CD4-positive, alpha-beta T cell (primary cell): ENCODE results near the gene PRTG. TPM values are rescaled to one million over a fixed set of nuclear protein-coding genes. Genes with fewer than 3 reads are reported as not detected.

Experiments used
- ATAC-seq: fragments of 200-7000 bp; cut with Tn5 transposase; one replicate; pipeline ENCODE4 v1.10.0; 2022; ENCODE audit warnings: mild to moderate bottlenecking; ENCODE audit not compliant: poor library complexity
- CTCF ChIA-PET: fragments of 350-600 bp; sonication (Branson Sonifier 250); formaldehyde crosslinking; loops from one replicate; lab custom pipeline; 2021; ENCODE audit warnings: antibody characterized with exemption, inconsistent platforms; lab: Charles Lee
- POLR2A ChIA-PET: fragments of 350-600 bp; sonication (Branson Sonifier 250); formaldehyde crosslinking; loops from one replicate; lab custom pipeline; 2021; ENCODE audit warnings: antibody characterized with exemption, inconsistent platforms; lab: Charles Lee
- DNase-seq, 14 experiments: peaks; one replicate each; pipeline ENCODE4 v3.0.0-alpha.2; 2013 to 2020; ENCODE audit warnings: mixed read lengths in 2 of 14
- H3K27ac ChIP-seq, 2 donors: one replicate each; pipeline versions ENCODE4 v1.5.1 to v1.7.0; 2013; ENCODE audit warnings: low read length in 2 of 2, low read depth in 1 of 2, mild to moderate bottlenecking in 1 of 2
- H3K27me3 ChIP-seq, 2 experiments: 1 replicate in 1 of 2; 2 replicates in 1 of 2; pipeline versions ENCODE4 v1.6.1 to v1.7.0; 2013; ENCODE audit warnings: low read length in 2 of 2, control low read depth in 1 of 2, mild to moderate bottlenecking in 1 of 2, moderate library complexity in 1 of 2; ENCODE audit not compliant: insufficient read depth in 2 of 2, control insufficient read depth in 1 of 2
- H3K36me3 ChIP-seq: one replicate; pipeline ENCODE4 v1.6.1; 2013; ENCODE audit warnings: low read length, control low read depth; ENCODE audit not compliant: insufficient read depth
- H3K4me1 ChIP-seq: one replicate; pipeline ENCODE4 v1.6.1; 2013; ENCODE audit warnings: low read length, control low read depth; ENCODE audit not compliant: insufficient read depth
- H3K4me3 ChIP-seq: one replicate; pipeline ENCODE4 v1.5.1; 2013; ENCODE audit warnings: mild to moderate bottlenecking, low read length, moderate library complexity
- H3K9me3 ChIP-seq, 2 experiments: 1 replicate in 1 of 2; 2 replicates in 1 of 2; pipeline versions ENCODE4 v1.6.1 to v1.7.0; 2013; ENCODE audit warnings: low read length in 2 of 2, mild to moderate bottlenecking in 2 of 2, control low read depth in 1 of 2, moderate library complexity in 1 of 2; ENCODE audit not compliant: control insufficient read depth in 1 of 2, insufficient read depth in 1 of 2
- H3K27ac Mint-ChIP-seq: one replicate; pipeline ENCODE4 v1.8.0; 2020; ENCODE audit warnings: mixed read lengths
- H3K27me3 Mint-ChIP-seq: one replicate; pipeline ENCODE4 v1.8.0; 2021; ENCODE audit warnings: mixed read lengths
- H3K36me3 Mint-ChIP-seq: one replicate; pipeline ENCODE4 v1.8.0; 2021; ENCODE audit warnings: low read depth, mixed read lengths
- H3K4me1 Mint-ChIP-seq: one replicate; pipeline ENCODE4 v1.8.0; 2021; ENCODE audit warnings: low read depth, mixed read lengths
- H3K4me3 Mint-ChIP-seq: one replicate; pipeline ENCODE4 v1.8.0; 2020; ENCODE audit warnings: mild to moderate bottlenecking, mixed read lengths
- H3K9me3 Mint-ChIP-seq: one replicate; pipeline ENCODE4 v1.8.0; 2020; ENCODE audit warnings: mixed read lengths
- CTCF ChIP-seq: fragments of 200-600 bp; IDR thresholded peaks from one replicate; pipeline ENCODE4 v1.8.0; 2022; ENCODE audit warnings: antibody characterized with exemption, mild to moderate bottlenecking
- intact Hi-C, 2 experiments: fragments of 100-400 bp; cut with DNase I in 1 of 2; cut with micrococcal nuclease in 1 of 2; formaldehyde crosslinking; loops; one replicate each; pipeline versions ENCODE4 v1.15.1 to v1.9.0; 2023 to 2025; cut with DNase I, micrococcal nuclease
- total RNA-seq, 174 experiments: library from RNA in 2 of 174; stranded (reverse) in 2 of 174; gene quantifications; one replicate each; pipeline ENCODE4 v1.2.3 and lab custom pipeline; 2021 to 2026

PRTG gene
- total RNA-seq, 2 experiments from 2014 or later: not detected

DNA sequence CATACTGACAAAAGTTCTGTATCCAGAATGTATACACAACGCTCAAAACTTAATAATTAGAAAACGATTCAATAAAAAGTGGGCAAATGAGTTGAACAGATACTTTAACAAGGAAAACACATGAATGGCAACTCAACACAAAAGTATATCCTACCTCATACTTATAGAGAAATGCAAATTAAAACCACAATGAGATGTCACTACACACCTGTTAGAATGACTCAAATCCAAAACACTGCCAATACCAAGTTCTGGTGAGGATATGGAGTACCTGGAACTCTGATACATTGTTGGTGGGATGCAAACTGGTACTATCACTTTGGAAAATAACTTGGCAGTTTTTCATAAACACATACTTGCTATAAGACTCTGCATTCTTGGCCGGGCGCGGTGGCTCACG is 42.1 kb downstream of the PRTG start:
- Histone ChIP-seq H3K27ac (no peak overlapping the region), H3K4me1 (no peaks in the 10 kb centered on the region), H3K9me3 (no peaks in the 10 kb centered on the region), H3K4me3 (no peak overlapping the region), H3K36me3 (no peaks in the 10 kb centered on the region), H3K27me3 (no peaks in the 10 kb centered on the region)
- TF ChIP-seq CTCF: no peak
- DNase-seq (no peak), ATAC-seq (no peak)
- H3K27me3 Mint-ChIP-seq: no peaks in the 10 kb centered on the region
- no peaks in the 10 kb centered on the region for H3K9me3 Mint-ChIP-seq
- no peaks in the 10 kb centered on the region for H3K4me1 Mint-ChIP-seq
- intact Hi-C loops: no loop called here
- no peaks in the 10 kb centered on the region for H3K36me3 Mint-ChIP-seq
- POLR2A ChIA-PET: no interaction called here
- CTCF ChIA-PET: no interaction called here
- no peak overlapping the region for H3K4me3 Mint-ChIP-seq
- H3K27ac Mint-ChIP-seq: no peak overlapping the region

DNA sequence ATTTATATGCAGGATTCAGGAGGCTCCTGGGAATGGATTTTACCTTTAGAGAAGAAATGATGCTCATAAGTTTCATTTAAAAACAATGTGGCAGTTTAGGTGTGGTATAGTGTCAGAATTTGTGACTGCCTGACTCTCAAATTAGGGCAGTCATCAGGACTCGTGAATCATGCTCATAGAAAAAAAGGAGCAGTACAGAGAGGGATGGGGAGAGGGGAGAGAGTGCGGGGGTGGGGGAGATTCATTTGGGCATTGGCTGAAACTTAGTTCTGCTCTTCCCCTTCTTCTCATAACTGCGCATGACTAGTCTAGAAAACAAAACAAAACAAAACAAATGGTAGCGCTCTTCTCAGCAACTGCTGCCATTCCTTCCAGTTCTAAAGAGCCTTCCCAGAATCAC is 44.3 kb downstream of the PRTG start:
- H3K27me3 Mint-ChIP-seq: no peaks in the 10 kb centered on the region
- no peak for TF ChIP-seq CTCF
- intact Hi-C loops: no loop called here
- H3K4me3 ChIP-seq: no peak overlapping the region
- H3K27me3 ChIP-seq: no peaks in the 10 kb centered on the region
- no peak for ATAC-seq
- no peaks in the 10 kb centered on the region for H3K36me3 Mint-ChIP-seq
- no peak overlapping the region for H3K4me3 Mint-ChIP-seq
- no peaks in the 10 kb centered on the region for H3K4me1 Mint-ChIP-seq
- DNase-seq: no peak
- H3K36me3 ChIP-seq: no peaks in the 10 kb centered on the region
- POLR2A ChIA-PET: no interaction called here
- H3K9me3 ChIP-seq: no peaks in the 10 kb centered on the region
- H3K27ac ChIP-seq: no peak overlapping the region
- H3K9me3 Mint-ChIP-seq: no peaks in the 10 kb centered on the region
- H3K4me1 ChIP-seq: no peaks in the 10 kb centered on the region
- no peak overlapping the region for H3K27ac Mint-ChIP-seq
- CTCF ChIA-PET: no interaction called here

DNA sequence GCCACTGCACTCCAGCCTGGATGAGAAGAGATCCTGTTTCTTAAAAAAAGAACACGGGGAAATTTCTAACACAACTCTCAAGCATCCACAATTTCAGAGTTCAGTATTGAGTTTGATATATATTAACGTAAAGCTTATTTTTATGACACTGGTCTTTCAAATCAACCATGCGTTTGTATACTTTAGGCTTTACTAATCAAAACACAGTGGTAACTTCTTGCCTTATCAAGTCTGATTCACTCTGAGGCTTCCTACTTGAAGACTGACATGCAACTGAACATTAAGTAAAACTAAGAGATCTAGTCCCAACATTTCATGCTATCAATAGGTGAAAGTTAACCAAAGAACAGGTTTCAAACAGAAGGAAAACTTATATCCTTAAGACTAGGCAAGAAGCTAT is 46.7 kb downstream of the PRTG start:
- Mint-ChIP-seq H3K4me1 (no peaks in the 10 kb centered on the region), H3K27ac (no peak overlapping the region), H3K36me3 (no peaks in the 10 kb centered on the region), H3K9me3 (no peaks in the 10 kb centered on the region), H3K4me3 (no peak overlapping the region), H3K27me3 (no peaks in the 10 kb centered on the region)
- no peaks in the 10 kb centered on the region for H3K27me3 ChIP-seq
- ATAC-seq: no peak
- H3K36me3 ChIP-seq: no peaks in the 10 kb centered on the region
- ChIA-PET CTCF (no interaction called here), POLR2A (no interaction called here)
- H3K4me1 ChIP-seq: no peaks in the 10 kb centered on the region
- H3K4me3 ChIP-seq: no peak overlapping the region
- H3K9me3 ChIP-seq: no peaks in the 10 kb centered on the region
- TF ChIP-seq CTCF: no peak
- intact Hi-C loops: no loop called here
- no peak for DNase-seq
- no peak overlapping the region for H3K27ac ChIP-seq
